ENCODE measurements around the gene ADAP2.
"Not testable (repeated sequence)": the region's sequence is repeated elsewhere in the genome, so short reads cannot be mapped to it uniquely, and the experiment has no call there.

The ADAP2 gene

DNA sequence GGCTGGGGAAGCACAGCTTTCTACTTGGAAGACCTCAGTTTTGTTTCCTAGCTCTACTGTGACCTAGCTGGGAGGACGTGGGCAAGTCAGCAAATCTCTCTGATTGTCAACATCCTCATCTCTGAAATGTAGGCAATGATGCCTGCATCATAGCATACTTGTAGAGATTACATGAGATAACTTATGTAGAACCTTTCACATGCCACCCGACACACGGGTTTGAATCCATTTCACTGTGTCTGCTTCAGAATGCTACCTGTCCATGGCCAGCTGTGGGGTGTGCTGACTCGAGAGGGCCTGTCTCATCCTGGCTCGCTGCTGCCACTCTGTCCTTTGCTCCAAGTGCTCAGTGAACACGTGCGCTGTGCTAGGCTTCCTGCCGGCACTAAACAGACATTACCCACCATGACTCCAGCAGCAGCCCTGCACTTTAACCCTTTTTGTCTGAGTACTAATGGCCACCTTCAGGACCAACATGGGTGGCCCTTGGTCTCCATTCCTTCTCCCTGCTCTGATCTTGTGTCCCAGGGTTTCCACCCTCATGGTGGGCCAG, 7.4 kb downstream of the ADAP2 start:
- in situ Hi-C loops (cut with MboI; ENCODE audit: low sequenced_read_pairs): no loop called here

DNA sequence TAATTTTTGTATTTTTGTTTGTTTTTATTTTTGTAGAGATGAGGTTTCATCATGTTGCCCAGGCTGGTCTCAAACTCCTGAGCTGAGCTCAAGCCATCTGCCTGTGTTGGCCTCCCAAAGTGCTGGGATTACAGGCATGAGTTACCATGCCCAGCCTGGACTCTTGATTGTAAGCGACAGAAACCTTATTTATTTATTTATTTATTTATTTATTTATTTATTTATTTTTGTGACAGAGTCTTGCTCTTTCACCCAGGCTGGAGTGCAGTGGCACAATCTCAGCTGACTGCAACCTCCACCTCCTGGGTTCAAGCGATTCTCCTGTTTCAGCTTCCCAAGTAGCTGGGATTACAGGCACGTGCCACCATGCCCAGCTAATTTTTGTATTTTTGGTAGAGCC, 8.1 kb downstream of the ADAP2 start:
- in situ Hi-C loops (cut with MboI; ENCODE audit: low sequenced_read_pairs): not testable (repeated sequence)

DNA sequence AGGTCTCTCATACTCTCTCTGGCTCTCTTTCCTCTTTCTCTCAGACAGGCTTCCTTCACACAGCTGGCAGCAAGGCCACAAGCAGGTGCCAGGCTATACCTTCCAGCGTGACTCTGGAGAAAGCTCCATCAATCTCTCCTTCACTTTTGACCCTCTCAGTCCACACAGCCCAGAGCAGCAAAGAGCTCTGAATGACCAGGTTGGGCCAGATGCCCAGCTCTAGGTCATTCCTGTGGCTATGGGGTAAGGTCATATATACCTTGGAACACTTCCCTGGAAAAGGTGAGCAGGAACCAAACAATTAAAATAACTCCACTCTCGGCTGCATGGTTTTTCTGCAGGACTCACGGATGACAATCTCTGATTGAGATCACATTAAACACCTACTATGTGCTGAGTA, 8.8 kb downstream of the ADAP2 start:
- in situ Hi-C loops (cut with MboI; ENCODE audit: low sequenced_read_pairs): no loop called here

DNA sequence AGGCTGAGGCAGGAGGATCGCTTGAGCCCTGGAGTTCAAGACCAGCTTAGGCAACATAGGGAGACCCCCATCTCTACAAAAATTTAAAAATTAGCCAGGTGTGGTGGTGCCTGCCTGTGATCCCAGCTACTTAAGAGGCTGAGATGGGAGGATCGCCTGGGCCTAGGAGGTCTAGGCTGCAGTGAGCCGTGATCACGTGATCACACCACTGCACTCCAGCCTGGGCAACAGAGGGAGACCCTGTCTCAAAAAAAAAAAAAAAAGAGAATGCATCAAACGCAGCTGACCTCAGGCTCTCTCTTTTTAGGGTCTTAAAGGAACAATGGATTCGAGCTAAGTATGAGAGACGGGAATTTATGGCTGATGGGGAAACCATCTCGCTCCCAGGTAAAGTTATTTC, 9.8 kb downstream of the ADAP2 start:
- in situ Hi-C loops (cut with MboI; ENCODE audit: low sequenced_read_pairs): not testable (repeated sequence)

DNA sequence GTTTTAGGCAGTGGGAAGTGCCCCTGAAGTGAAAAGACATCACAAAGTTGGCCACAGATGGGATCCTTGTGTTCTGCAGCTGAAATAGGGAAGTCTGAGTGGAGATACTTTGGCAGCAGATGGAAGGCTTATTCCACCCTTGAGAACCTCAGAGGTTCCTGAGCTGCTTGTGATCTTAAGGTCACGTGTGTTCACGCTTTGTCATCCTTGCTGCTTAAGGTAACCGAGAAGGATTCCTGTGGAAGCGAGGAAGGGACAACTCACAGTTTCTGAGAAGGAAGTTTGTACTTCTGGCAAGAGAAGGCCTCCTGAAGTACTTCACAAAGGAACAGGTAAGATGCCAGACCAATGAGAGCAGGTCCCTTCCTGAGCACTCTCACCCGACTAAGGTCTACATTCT, 12.2 kb downstream of the ADAP2 start:
- in situ Hi-C loops (cut with MboI; ENCODE audit: low sequenced_read_pairs): no loop called here

DNA sequence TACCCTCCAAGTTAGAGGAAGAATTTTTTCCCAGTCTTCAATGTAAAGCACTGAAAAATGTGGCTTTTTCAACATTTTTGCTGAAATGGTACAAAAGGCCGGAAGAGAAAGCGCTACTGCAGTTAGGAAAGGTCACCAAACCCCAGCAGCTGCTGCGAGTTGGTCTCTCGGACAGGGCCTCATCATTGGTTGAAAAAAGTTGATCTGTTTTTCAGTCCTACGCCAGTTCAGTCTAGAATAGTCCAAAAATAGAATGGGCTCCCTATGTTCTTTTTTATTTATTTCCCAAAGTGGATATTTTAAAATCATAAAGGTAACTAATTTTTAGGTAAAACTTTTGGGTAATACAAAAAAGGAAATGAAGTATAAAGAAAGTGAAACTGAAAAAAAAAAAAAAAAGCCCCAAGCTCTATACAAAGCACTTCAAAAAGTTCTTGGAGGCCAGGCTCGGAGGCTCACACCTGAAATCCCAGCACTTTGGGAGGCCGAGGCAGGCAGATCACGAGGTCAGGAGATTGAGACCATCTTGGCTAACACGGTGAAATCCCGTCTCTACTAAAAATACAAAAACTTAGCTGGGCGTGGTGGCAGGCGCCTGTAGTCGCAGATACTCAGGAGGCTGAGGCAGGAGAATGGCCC, 17.4 kb downstream of the ADAP2 start:
- in situ Hi-C loops (cut with MboI; ENCODE audit: low sequenced_read_pairs): no loop called here

DNA sequence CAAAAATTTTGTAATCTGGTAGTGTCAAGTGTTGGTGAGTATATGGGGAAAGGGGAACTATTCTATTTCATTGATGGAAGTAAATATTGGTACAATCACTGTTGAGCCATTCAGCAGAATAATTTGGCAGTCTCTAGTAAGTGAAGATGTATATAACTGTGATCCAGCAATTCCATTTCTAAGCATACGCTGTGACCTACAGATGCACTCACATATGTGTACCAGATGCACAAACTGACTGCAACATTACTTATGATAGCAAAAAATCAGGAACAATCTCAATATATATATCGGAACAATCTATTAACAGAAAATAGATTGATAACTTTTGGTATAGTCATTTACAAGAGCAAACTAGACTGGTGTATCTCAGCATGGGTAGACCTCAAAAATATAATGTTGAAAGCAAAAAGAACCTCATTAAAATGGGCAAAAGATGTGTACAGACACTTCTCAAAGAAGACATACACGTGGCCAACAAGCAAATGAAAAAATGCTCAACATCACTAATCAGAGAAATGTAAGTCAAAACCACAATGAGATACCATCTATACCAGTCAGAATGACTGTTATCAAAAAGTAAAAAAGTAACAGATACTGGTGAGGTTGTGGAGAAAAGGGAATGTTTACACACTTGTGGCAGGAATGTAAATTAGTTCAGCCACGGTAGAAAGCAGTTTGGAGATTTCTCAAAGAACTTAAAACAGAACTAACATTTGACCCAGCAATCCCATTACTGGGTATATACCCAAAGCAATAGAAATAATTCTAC, 20.7 kb downstream of the ADAP2 start:
- in situ Hi-C loops (cut with MboI; ENCODE audit: low sequenced_read_pairs): no loop called here

DNA sequence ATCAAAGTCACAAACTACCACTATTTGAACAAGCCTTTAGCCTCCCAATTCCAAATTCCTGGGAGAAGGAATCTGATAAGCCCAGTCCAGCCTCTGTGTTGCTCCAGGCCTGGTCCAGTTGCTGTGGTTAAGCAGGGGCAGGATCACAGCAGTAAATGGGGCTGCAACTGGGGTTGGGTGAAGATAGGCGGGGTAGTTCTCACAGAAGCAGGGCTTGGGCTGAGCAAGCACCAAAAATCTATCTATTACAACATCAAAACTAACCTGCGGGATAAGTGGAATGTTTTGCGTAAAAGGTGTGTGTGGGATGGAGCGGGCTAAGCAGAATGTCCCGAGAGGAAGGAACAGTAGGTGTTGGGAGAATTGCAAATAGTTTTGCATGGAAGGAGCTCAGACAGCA, 26.1 kb downstream of the ADAP2 start:
- in situ Hi-C loops (cut with MboI; ENCODE audit: low sequenced_read_pairs): no loop called here

DNA sequence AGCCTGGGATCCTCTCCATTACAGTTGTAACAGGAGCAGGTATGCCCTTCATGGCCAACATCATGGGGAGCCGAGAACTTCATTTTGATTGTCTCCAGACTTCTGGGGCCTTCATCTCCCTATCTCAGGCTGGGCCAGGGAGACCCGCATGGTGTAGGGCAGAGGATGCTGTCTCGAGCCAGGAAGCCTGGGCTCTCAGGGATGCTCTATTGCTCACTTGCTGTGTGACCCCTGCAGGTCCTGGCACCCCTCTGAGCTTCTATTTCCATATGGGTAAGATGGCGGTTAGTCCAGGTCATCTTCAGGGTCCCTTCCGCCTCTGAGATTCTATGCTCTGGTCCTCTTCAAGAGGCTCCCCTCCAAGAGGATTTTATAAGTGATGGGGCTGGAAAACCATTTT, 28.4 kb downstream of the ADAP2 start:
- in situ Hi-C loops (cut with MboI; ENCODE audit: low sequenced_read_pairs): no loop called here

DNA sequence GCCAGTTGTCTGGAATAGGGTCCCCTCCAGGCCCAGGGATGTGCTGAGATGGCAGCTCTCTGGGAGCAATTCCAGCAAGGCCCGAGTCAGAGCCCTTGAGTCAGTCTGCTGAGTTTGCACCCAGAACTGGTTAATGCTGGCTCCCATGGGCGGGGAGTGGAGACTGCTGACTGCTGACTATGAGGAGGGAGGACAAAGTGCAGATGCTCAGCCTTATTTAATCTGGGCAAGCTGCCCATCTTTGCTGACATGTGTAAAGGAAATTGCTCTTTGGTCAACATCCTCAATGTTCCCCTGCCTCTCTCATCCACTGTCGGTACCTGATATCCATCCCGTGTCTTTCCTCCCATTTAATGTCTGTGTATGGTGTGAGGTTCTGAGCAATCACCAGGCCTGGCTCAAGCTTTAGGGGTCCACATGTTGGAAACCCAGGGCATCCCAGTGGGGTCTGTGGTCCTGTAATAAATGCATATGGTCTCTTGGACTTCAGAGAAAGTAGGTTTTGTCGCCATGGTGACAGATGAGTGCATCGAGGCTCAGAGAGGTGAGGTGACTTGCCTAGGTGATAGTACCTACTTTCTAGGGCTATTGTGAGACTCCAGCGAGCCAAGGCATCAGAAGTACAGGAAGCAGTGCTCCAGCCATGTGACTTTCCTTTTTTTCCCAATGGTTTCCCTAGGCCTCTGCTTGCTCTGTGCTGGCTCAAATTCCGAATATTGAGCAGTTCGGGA, 29.1 kb downstream of the ADAP2 start:
- in situ Hi-C loops (cut with MboI; ENCODE audit: low sequenced_read_pairs): no loop called here

DNA sequence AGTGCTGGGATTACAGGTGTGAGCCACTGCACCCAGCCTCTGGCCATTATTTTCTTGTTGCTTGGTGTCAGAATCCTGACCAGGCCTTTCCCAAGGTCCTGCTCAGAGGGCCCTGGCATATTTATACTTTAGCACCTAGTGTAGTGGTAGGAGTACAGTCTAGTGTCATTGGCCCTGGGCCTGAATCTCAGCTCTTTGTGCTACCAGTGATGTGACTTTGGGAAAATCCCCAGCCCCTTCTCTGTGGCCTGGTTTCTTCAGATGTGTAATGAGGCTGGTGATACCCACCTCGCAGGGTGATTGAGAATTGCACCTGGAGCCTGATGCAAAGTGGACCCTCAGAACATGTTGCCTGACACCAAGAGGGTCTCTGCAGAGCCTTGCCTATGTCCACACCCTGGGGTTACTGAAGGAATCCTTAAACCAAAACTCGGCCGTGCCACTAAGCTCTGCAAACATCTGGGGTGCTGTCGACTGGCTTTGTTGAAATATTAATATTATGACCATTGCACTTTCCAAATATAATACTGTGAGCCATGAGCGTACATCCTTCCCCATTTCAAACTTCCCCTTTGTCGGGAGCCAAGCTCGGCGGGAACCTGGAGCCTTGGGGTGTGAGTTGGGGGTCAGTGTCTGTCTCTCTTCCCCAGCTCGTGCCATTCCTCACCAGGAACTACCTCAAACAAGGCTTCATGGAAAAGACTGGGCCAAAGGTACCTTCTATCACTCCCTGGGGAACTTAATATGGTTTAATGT, 31.1 kb downstream of the ADAP2 start:
- in situ Hi-C loops (cut with MboI; ENCODE audit: low sequenced_read_pairs): no loop called here

DNA sequence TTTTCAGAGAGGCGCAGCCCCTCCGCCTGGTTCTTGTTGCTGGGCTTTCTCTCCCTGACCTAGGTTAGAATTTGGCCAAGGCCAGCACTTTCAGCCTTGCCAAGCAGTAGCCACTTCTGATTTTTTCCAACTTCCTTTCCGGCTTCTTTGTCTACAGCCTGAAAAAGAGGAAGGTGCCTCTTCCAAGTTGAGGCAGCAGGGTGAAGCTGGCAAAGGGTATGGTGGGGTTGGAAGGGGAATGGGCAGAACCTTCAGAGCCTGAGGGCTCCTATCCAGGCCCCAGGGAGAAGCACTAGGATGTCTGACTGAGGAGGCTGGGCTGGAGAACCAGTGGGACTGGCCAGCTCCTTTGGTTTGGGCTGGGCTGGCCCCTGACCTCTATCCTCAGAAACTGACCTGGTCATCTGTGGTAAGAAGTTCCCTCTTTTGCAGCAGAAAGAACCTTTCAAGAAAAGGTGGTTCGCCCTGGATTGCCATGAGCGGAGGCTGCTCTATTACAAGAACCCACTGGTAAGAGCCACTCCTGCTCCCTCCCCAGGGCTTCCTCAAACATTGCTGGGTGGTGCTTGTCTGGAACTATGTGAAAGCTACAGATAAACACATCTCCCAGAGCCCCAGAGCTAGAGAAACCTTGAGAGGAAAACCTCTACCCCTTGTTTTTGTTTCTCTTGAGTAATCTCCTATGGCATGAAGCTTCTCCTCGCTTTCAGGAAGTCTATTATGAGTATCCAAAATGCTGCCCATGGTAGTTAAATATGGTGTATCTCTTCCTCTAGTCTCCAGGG, 32.5 kb downstream of the ADAP2 start:
- in situ Hi-C loops (cut with MboI; ENCODE audit: low sequenced_read_pairs): no loop called here

DNA sequence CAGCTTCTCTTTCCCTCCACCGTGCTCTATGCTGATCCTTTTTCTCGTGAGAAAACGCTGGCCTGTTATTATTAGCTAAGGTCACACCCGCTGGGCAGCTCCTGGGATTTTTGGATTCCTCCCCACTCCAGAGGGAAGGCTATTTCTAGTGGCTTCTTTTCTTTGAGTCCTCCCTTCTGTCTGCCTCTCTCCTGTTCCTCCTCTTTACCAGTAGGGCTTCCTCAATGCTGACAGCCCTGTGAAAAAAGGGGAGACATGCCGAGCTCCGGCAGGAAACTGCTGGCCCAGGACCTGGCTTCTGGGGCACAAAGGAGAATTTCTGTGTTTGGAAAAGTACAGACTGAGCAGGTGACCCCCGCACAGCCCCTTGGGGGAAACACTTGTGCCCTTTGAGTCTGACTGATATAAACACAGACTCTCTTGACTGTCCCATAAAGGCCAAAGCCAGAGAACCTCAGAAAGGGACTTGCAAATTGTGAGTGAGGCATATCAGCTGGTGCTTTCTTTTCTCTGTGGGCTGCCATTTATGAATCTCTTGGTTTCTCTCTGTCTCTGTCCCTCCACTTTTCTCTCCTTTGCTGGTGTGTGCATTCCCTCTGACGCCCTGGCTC, 35.1 kb downstream of the ADAP2 start:
- in situ Hi-C loops (cut with MboI; ENCODE audit: low sequenced_read_pairs): no loop called here

DNA sequence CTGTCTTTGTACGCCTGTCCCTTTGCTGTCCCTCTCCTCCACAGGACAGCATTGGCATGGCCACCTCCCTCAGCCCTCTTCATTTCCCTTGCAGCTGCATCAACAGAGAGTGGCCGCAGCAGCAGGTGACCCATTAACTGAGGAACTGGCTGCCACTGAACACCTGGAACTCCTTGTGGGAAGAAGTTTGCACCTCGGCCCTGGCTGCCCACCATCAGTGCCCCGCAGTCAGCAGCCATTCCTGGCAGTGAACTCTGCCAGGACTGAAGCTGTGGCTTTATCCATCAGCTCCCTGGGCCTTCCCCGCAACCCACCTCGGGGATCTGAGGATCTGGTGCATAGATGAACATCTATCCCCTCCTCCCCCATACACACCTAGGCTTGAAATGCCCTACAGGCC, 36.0 kb downstream of the ADAP2 start:
- in situ Hi-C loops (cut with MboI; ENCODE audit: low sequenced_read_pairs): no loop called here

DNA sequence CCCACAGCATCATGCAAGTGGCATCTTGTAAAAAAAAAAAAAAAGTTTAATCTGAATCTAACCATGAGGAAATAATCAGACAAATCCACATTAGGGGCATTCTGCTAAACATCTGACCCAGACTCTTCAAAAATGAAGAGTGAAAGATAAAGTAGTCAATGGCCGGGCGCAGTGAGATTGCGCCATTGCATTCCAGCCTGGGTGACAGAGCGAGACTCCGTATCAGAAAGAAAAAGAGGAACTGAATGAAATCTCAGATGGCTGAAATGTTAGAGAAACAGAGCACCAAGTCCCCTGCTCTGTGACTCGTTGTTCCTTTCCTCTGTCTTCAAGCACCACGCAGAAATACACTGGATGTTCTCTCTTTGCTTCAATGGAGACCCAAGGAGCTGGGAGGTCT, 36.4 kb downstream of the ADAP2 start:
- in situ Hi-C loops (cut with MboI; ENCODE audit: low sequenced_read_pairs): no loop called here

DNA sequence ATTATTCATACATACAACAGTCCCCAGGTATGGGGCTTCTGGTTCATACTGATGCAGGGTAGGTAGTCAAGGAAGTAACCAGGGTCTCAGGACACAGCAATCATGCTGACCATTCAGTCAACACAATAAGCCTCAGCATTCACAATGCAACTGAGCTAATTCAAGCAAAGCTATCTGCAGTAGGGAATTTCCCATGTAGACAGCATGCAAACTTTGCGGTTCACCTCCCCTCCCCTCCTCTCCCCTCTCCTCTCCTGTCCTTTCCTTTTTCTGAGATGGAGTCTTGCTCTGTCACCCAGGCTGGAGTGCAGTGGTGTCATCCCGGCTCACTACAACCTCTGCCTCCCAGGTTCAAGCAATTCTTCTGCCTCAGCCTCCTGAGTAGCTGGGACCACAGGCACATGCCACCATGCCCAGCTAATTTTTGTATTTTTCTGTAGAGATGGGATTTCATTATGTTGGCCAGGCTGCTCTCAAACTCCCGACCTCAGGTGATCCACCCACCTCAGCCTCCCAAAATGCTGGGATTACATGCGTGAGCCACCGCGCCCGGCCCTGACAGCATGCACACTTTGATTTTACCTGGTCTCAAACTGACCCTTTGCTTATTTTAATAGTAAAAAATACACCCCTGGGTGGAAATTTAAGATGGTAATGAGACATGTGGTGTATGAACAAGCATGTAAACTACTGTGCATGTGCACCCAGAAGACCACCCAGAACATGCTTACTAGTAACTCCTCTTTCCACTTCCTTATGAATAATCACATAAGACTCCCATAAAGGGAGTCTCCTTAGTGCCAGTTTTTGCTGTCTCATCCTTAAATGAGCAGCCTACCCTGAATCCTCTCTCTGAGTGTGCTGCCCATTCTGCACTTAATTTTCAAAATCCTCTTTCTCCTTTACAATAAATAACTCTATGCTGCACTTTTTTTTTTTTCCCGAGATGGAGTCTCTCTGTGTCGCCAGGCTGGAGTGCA, 39.8 kb downstream of the ADAP2 start:
- in situ Hi-C loops (cut with MboI; ENCODE audit: low sequenced_read_pairs): no loop called here

DNA sequence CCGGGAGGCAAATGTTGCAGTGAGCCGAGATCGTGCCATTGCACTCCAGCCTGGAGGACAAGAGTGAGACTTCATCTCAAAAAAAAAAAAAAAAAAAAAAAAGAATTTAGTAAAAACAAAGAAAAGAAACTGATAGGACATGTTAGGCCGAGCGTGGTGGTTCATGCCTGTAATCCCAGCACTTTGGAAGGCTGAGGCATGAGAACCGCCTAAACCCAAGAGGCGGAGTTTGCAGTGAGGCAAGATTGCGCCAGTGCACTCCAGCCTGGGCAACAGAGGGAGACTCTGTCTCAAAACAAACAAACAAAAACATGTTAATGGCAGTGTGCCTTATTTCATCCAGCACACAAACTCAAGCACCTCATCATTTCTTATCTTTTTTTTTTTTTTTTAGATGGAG, 42.6 kb downstream of the ADAP2 start:
- in situ Hi-C loops (cut with MboI; ENCODE audit: low sequenced_read_pairs): not testable (repeated sequence)

DNA sequence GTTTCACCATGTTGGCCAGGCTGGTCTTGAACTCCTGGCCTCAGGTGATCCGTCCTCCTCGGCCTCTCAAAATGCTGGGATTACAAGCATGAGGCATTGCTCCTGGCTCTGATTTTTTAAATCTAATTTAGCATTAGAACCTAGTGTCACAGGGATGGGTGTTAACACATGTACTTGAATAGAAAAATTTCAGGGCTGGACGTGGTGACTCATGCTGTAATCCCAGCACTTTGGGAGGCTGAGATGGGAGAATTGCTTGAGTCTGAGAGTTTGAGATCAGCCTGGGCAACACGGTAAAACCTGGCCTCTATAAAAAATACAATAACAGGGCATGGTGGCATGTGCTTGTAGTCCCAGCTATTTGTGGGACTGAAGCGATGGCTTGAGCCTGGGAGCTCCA, 43.1 kb downstream of the ADAP2 start:
- in situ Hi-C loops (cut with MboI; ENCODE audit: low sequenced_read_pairs): no loop called here

DNA sequence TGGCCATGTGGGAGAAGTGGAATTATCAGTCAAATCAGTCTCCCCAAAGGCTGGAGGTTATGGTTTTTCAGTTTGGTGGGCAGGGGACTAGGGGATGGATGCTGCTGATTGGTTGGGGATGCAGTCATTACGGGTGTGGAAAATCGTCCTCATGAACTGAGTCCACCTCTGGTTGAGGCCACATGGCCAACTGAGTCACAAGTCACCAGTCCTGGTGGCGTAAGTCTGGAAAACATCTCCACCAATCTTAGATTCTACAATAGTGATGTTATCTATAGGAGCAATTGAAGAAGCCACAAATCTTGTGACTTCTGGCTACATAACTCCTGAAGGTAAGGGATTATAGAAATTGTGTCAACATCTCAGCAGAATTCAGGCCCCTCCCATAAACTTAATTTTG, 43.9 kb downstream of the ADAP2 start:
- in situ Hi-C loops (cut with MboI; ENCODE audit: low sequenced_read_pairs): no loop called here

Data from hTERT RPE-1 (cell line).